GM19035 (cell line): ENCODE measurements around the gene DOCK4.
"Not testable (repeated sequence)": the region's sequence is repeated elsewhere in the genome, so short reads cannot be mapped to it uniquely, and the experiment has no call there.

ENCODE experiments used
- ATAC-seq: cut with Tn5 transposase; IDR thresholded peaks from one replicate; pipeline ENCODE4 v1.9.1; 2021; ENCODE audit not compliant: unreplicated experiment

The DOCK4 gene

DNA sequence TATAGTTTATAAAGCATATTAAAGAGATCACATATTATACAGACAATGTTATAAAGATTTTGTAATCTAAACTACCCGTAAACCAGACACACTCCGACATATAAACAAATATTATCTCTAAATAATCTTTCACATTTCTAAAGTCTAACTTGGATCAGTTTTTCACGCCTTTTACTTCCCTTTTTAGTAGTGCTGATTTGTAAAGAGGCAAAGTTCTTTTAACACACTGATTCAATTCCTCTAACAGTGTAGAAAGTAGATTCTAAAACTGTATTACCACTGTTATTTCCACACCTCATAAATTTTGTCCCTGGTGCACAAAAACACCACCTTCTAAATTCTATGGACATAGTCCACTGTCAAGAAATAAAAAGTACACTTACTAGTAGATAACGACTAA lies 230.9 kb downstream of the DOCK4 start:
- no peak for ATAC-seq

DNA sequence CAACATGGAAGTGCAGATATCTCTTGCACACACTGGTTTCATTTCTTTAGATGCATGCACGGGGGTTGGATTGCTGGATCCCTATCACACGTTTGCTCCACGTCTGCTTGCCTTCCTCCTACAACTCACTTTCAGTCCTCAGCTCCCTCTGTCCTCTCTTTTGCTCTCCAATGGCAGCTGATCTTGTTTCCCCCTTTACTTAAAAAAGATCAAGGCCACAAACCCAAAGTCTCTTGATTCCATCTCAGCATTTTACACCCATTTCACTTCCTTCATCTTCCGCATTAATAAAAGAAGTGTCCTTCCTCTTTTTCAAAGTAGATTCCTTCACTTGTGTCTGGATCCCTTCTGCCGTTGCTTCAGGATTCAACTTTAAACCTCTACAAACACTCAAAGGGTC lies 245.2 kb downstream of the DOCK4 start:
- ATAC-seq = no peak

DNA sequence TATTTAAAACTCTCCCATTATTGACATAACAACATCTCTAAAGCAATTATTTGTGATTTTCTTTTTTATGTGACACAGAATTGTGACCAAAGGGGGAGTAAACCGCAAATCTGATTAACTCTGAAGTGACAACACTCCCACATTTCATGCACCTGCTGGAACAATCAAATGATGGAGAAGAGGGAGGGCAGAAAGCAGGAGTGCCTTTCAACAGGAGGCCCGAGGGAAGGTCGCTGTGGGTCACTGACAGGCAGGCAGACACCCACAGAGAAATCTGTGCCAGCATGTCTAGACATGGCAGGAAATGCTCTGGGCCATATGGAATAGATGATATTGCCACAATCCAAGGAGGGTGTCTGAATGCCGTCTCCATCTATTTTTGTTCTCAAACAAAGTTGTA lies 247.3 kb downstream of the DOCK4 start:
- ATAC-seq = no peak

DNA sequence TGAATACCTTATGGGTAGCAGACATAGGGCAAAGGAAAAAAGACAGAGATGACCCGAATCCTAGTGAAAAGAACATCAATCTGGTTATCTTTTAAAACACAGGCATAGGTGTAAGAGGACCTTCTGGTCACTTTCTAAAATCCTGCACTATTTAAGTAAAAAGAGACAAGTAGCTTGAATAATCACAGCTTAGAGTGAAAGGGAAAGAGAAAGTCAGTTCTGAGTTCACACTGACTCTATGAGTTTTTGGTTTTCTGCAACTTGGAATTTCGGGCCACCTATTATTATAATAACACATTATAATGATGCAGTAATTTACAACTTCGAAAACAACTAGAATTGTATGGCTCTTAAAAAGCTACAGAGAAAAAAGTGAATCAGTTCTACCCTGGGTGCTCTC lies 247.8 kb downstream of the DOCK4 start:
- no peak for ATAC-seq

DNA sequence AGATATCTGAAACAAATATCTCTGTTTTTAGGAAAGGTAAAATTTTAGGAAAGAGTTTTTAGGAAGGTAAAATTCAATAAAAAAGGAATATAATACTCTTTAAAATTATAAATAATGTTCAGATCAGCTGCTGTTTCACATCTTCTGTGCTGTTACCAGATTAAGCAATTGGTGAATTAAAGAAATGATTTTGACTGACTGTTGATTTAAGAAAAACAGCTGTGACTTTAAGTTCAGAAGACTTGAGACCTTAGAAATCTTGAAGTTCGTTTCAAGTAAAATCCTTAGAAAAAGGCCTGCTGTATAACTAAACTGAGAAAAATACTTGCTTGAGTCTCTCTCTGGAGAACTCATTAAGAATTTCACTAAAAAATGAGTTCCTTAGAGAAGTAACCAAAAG lies 250.6 kb downstream of the DOCK4 start:
- ATAC-seq = no peak

DNA sequence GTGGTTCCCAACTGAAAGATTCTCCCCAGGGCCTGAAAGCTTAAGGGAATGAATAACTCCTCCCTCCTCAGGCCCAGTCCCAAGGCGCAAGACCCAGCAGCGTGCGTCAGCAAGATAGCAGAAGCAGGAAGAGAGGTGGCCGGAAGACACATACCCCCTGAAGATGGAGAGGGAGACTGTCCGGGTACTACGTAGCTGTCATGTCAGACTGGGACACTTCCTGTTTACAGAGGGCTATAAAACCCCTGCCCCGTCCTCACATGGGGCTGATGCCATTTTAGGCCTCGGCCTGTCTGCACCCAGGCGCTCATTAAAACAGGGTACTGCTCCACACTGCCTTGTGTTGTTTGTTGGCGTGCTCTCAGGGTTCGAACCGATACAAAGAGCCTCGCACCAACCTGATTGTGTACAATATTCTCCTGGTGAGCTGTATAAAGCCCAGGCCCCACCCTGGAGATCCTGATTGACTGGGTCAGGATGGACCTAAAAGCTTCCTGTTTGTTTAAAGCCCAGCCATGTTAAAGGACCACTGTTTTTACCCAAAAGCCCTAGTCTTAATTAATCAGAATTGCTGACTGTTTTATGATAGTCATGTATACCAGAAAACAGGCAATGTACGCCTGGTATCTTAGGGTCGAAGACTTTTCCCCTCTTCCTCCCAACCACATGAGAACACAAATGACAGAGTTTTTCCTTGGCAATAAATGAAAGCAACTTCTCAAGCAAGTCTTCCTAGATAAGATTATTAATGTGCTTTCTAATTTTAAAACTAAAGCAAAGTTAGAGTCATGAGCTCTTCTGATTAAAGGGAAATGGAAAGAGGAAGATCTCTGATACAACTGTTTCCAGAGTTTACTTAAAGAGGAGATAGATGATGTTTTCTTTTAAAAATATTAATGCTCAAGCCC lies 251.5 kb downstream of the DOCK4 start:
- no peak for ATAC-seq

DNA sequence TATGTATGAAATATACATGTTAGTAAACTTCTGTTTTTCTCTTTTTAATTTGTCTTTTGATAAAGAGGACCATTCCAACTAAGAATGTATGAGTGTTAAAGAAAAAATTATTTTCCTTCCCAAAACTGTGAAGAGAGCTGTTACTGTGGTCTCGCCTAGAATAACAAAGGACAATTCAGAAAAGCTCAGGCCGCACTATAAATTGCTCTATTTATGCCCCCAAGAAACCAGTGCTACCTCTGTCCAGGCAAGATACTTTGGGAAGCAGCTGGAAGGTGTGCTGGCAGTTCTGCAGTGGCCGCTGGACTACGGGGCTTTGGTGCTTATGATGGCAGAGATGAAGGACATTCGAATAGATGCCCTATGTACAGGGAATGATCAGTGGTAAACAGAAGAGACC lies 252.1 kb downstream of the DOCK4 start:
- no peak for ATAC-seq

DNA sequence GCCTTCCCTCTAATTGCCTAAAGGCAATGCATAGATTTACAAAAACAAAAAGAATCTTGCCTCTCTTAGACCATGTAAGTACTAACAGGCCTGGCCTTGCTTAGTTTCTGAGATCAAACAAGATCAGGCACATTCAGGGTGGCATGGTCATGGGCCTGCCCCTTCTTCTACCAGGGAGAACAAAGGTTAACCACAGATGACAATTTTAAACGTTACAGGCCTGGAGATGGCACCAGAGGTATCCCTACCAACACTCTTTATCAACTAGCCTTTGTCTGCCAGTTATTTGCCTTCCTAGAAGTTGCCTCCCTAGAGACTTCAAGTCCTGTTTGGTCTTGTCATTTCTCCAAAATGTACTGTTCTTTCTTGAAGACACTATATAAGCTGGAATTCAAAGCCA lies 252.6 kb downstream of the DOCK4 start:
- no peak for ATAC-seq

DNA sequence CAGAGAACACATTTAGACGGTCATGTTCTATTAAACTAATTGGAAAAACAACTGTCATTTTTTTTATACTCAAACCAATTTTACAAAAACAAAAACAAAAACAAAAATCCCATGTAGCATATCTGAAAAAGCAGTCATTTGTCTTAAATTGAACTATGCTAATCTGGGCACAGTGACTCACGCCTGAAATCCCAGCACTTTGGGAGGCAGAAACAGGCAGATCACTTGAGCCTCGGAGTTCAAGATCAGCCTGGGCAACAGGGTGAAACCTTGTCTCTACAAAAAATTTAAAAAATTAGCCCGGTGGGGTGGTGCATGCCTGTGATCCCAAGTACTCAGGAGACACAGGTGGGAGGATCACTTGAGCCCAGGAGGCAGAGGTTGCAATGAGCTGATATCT lies 253.4 kb downstream of the DOCK4 start:
- no peak for ATAC-seq

DNA sequence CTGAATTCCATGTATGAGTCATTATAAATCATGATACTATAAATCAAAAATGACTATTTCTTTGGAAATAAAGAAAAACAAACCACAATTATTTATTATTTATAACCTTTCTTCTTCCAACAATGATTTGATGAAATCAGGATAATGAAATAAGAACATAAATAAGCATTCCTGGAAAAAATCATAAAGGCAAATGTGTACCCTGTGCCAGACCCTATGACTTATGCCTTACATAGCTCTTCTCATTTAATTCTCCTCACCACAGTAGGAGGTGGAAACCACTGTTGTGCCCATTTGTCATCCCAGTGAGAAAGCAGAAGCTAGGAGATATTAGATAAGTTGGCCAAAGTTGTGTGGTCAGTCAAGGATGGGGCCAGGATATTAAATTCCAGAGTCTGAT lies 255.1 kb downstream of the DOCK4 start:
- no peak for ATAC-seq

DNA sequence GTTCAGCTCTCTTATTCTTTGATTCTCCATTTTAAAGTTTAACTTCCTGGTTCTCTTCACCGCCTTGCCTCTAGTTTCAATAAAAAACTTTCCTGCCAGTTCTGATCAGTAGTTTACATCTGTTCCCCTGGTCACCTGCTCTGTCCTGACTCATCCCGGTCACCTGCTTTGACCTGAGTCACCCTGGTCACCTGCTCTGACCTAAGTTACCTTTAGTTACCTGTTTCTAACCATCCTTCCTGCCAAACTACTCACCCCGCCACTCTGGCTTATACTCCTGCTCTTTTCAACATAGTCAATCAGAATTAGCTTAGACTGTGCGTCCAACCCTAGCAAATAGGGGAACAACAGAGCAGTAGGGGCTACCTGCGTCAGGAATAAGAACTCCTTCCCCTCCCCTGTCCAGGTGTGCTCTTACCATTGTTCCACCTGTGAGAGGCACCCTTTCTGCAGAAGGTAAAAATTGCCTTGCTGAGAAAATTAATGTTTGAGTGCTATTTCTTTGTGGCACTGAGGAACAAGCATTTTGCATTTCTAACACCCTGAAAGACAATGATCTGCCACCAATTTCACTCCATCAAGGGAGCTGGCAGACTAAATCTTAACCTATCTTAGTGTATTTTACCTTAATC lies 263.6 kb downstream of the DOCK4 start:
- no peak for ATAC-seq

DNA sequence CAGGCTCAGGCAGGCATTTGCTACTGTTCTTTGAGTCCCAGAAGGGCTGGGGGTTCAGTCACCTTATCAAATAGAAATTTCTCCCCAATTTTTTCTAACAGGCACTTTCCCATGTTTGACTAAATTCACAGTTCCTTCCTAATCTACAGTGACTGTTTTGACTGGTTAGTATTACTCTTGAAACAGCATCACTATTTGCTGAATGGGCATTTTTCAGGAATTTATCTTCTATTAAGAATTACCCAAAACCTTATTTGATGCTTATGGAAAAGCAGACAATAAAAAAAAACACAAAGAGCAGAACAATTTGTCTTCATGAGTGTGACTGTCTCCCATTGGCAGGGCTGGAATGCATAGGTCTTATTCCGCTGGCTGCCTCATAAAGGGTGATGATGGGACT lies 269.0 kb downstream of the DOCK4 start:
- ATAC-seq = no peak

DNA sequence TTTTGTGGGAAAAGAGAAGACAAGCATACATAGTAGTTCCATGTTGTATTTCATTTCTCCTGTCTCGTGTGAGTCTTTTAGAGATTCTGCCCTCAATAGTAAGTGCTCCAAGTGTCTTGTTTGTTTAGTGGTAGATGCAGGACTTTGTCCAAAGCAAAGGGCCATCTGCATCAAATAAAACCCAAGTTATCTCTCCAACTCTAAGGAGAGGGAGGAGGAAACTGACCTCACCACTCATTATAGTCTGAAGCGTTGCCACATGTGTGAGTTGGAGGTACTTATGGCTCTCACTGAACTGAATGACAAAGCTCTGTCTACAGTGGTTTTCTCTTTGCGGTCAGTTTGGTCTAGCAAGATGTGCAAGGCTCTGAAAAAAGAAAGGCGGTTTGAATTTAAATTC lies 272.6 kb downstream of the DOCK4 start:
- ATAC-seq = no peak

DNA sequence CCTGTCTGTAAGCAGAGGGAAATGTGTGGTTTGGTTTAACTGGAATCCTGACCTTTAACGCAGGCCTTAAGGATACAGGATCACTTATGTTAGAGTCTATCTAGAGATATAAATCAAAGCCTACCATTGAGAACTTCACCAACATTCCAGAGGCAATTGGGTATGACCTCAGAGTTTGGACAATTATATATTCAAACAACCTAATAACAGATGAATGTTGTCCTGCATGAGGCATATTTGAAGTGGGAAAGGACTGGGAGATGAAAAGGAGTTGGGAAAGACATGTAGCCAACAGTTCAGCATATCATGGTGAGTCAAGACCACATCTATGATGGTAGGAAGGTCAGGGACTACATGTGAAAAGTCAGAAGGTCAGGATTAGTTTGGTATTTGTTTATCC lies 274.2 kb downstream of the DOCK4 start:
- no peak for ATAC-seq

DNA sequence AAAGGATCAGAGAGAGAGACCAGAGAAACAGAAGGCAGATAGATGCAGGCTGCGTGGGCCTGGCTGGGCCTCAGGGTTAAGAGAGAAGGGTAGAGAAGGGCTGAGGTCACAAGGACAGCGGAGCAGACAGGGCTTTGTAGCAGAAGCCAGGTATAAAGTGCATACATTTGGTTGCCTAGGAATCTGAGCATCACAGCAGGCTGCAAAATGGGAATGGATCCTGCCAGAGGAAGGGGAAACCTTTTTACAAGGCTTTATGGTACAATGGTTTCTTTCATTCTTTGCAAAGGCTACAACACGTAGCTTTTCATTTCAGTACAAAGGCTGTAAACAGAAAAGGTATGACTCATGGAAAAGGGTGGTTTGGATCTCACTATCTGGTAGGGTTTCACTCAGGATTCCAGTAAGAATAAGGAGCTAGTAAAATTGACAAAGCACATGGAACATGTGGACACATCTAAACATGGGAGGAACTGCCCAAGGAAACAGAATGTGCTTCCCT lies 275.1 kb downstream of the DOCK4 start:
- no peak for ATAC-seq

DNA sequence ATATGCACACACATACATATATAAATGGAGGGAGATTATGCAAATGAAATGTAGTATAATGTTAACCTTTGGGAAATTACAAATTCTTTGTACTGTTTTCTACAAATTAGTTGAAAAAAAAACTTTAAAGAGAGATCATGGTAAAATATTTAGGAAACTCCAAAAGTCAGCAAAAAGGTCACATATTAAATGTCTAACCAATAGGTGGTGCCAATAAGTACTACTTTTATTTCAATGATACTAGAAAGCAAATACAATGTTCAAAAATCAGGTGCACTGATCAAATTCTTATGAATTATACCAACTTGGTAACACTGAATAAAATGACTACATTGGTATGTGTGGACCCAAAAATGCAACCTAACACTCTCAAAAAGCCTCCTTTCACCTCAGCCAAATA lies 276.9 kb downstream of the DOCK4 start:
- no peak for ATAC-seq

DNA sequence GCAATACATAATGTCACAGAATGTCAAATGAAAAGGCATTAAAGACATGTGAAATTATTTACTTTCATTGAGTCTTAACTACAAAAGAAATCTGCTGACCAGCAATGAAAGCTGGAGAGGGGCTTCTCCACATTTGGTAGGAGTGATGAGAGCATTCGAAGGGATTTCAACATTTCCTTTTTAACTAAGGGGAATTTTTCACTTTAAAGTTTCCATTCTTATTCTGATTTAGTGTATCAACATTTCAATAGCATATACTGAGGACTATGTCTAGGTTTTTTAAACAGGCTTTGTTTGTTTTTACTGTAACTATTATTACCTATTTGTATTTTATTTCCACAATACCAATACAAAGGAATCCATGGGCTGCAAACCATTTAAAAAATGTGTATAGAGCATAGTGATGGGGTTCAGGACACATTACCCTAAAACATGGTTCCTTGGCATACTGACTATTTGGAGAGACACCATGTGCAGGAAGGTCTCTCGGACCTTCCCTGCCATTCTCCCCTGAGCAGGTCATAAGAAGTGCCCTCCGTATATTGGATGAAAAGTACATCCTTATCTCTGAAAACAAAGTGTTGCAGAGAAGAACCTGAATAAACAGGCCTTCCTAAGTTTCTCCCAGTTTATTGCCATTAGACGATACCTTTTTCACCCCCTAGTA lies 278.7 kb downstream of the DOCK4 start:
- no peak for ATAC-seq

DNA sequence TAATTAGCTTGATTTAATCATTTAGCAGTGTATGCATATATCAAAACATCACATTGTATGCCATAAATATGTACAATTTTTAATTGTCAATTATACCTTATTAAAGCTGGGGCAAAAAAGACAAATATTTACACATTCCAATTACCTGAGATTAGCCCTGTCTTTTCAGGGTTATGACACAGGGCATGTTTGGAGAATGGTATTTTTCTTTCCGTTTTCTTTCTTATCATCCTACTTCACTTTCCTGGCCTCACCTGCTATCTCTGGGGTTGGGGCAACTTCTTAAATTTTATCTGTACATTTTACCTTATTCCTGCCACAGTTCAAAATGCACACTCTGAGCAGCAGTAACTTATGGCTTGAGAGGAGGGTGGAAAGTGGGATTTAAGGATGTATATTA lies 285.9 kb downstream of the DOCK4 start:
- no peak for ATAC-seq

DNA sequence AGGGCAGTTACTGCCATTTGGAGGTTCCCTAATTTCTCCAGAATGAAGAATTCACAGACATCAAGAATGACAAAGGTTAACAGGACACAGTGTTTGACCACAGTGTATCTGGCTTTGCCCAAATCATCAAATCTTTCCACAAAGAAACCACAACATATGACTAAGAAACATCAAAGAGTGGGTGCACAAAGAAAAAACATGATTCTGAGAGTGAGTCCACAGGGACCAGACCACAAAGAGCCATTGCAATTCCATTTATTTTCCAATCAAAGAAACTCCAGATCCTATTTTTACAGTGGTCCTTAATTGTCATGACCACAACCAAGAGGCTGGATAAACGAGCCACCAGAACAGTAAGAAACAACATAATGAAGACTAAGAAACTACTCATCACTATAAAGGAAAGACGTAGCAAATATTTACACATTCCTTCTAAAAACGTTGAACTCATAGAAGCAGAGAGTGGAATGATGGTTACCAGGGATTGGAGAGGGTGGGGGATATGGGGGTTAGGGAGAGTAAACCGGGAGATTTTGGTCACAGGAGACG lies 286.5 kb downstream of the DOCK4 start:
- no peak for ATAC-seq

DNA sequence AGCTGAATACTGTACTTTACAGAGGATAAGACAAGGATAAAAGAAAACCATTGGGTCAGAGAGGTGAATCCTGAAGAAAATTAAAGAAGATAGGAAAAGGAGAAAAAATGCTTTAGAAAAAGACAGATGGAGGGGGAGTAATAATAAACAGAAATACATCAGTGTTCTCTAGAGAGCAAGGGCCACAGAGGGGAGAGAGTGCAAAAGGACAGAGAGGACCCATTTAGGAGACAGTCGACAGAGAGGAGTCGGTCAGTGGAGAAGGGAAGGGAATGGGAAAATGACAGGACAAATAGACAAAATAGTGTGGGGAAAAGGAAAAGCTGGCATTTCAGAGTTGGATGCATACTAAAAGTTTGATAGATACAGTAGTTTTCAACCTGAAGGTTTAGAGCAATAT lies 287.0 kb downstream of the DOCK4 start:
- ATAC-seq = no peak

DNA sequence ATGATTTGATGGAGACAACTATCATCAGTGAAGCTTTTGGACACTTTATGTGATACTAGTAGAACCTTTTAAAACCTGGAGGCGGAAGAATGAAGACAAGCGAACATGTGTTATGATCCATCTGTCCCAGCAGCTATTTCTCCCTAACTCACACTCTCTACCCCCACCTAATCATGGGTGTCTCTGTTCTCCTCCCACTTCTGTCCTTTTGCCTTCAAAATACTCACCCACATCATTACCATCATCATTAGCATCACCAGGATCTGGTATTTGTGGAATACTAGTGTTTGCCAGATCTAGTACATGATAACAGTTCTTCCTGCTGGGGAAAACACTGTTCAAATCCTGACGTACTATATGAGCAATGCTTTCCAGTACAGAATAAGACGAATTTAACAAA lies 287.7 kb downstream of the DOCK4 start:
- ATAC-seq = no peak

DNA sequence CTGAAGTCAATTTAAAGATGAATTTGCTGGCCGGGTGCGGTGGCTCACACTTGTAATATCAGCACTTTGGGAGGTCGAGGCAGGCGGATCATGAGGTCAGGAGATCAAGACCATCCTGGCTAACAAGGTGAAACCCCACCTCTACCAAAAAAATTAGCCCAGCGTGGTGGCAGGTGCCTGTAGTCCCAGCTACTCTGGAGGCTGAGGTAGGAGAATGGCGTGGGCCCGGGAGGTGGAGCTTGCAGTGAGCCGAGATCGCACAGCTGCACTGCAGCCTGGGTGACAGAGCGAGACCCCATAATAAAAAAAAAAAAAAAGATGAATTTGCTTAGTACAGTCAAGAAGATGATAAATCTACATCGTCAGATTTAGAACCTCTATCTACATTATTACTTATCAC lies 288.8 kb downstream of the DOCK4 start:
- ATAC-seq = not testable (repeated sequence)
